ENCODE data around the gene PPP1R16B.

DNA sequence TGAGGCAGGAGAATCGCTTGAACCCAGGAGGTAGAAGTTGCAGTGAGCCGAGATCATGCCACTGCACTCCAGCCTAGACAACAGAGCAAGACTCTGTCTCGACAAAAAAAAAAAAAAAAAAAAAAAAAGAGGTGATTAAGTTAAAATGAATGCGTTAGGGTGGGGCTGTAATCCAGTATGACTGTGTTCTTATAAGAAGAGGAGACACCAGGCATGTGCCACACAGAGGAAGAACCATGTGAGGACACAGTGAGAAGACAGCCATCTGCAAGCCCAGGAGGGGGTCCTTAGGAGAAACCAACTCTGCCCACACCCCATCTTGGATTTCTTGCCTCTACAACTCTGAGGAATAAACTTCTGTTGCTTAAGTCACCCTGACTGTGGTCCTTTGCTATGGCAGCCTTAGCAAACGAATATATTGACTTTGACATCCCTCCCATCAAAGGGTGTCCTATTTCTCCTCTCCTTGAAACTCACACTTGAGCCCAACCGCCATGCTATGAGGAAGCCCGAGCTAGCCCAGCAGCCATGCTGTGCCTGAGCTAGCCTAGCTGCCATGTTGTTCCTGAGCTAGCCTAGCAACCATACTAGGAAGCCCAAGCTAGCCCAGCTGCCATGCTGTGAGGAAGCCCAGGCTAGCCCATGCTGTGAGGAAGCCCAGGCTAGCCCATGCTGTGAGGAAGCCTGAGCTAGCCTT is 15.8 kb upstream of the PPP1R16B start:
- no peak for TF ChIP-seq POLR2A (IDR thresholded peaks at IDR 0.05)
- TF ChIP-seq, protein P1, sequence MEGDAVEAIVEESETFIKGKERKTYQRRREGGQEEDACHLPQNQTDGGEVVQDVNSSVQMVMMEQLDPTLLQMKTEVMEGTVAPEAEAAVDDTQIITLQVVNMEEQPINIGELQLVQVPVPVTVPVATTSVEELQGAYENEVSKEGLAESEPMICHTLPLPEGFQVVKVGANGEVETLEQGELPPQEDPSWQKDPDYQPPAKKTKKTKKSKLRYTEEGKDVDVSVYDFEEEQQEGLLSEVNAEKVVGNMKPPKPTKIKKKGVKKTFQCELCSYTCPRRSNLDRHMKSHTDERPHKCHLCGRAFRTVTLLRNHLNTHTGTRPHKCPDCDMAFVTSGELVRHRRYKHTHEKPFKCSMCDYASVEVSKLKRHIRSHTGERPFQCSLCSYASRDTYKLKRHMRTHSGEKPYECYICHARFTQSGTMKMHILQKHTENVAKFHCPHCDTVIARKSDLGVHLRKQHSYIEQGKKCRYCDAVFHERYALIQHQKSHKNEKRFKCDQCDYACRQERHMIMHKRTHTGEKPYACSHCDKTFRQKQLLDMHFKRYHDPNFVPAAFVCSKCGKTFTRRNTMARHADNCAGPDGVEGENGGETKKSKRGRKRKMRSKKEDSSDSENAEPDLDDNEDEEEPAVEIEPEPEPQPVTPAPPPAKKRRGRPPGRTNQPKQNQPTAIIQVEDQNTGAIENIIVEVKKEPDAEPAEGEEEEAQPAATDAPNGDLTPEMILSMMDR (IDR thresholded peaks at IDR 0.05), result no peak
